Cerebellar cortex (tissue), 1 donor: ENCODE measurements around the gene ACP1.

Source experiments
- DNase-seq: peaks from one replicate; pipeline ENCODE4 v3.0.0-alpha.2; 2015; ENCODE audit warnings: low spot score

The ACP1 gene

GRCh38 chr2:264493-265468 is at the start of gene ACP1:
ACP1 (plus strand) TSS chr2:264947; CDS start chr2:264965, 18 bp downstream.
- peak; percentile 89 for DNase-seq

- DNase-seq = no peak
Observed at GRCh38 chr2:216068-216467, 48.7 kb upstream of the ACP1 start.

GRCh38 chr2:223451-223850 is 41.3 kb upstream of the ACP1 start:
- DNase-seq = no peak

GRCh38 chr2:223971-224760 is 40.6 kb upstream of the ACP1 start:
- DNase-seq = no peak

- DNase-seq = no peak
Observed at GRCh38 chr2:228115-228514, 36.6 kb upstream of the ACP1 start.

- no peak for DNase-seq
Observed at GRCh38 chr2:228518-229278, 36.0 kb upstream of the ACP1 start.

- DNase-seq = no peak
Observed at GRCh38 chr2:231521-232185, 33.1 kb upstream of the ACP1 start.

GRCh38 chr2:233030-233429 is 31.7 kb upstream of the ACP1 start:
- DNase-seq = no peak

GRCh38 chr2:234421-234820 is 30.3 kb upstream of the ACP1 start:
- no peak for DNase-seq

GRCh38 chr2:236993-237539 is 27.7 kb upstream of the ACP1 start:
- DNase-seq = no peak

GRCh38 chr2:237878-238277 is 26.9 kb upstream of the ACP1 start:
- DNase-seq = no peak

- no peak for DNase-seq
Observed at GRCh38 chr2:238431-238830, 26.3 kb upstream of the ACP1 start.

GRCh38 chr2:238869-239268 is 25.9 kb upstream of the ACP1 start:
- no peak for DNase-seq

GRCh38 chr2:244547-244946 is 20.2 kb upstream of the ACP1 start:
- no peak for DNase-seq

- peak; percentile 44 for DNase-seq
Observed at GRCh38 chr2:246489-247144, 18.1 kb upstream of the ACP1 start.

GRCh38 chr2:248724-249123 is 16.0 kb upstream of the ACP1 start:
- DNase-seq = no peak

- DNase-seq = no peak
Observed at GRCh38 chr2:249538-250042, 15.2 kb upstream of the ACP1 start.

GRCh38 chr2:252001-252602 is 12.6 kb upstream of the ACP1 start:
- no peak for DNase-seq

GRCh38 chr2:253202-253638 is 11.5 kb upstream of the ACP1 start:
- DNase-seq = no peak

GRCh38 chr2:254241-254640 is 10.5 kb upstream of the ACP1 start:
- no peak for DNase-seq
